Tibial artery (tissue), 4 donors: ENCODE data around the gene COA8.

ENCODE experiments used
- DNase-seq, 2 donors: peaks; one replicate each; pipeline ENCODE4 v3.0.0-alpha.2; 2019
- H3K27ac ChIP-seq, 2 donors: fragments of 200-600 bp; sonication (generic) in 1 of 2; 1 replicate in 1 of 2; 2 replicates in 1 of 2; pipeline ENCODE4 v1.5.1; 2018 to 2019; ENCODE audit warnings: mild to moderate bottlenecking in 1 of 2
- H3K27me3 ChIP-seq, 2 donors: fragments of 200-600 bp; sonication (generic) in 1 of 2; one replicate each; pipeline versions ENCODE4 v1.5.1 to v1.6.0; 2016 to 2019
- H3K36me3 ChIP-seq, 3 donors: fragments of 200-600 bp; sonication (generic) in 2 of 3; one replicate each; pipeline ENCODE4 v1.5.1; 2016 to 2019; ENCODE audit warnings: mild to moderate bottlenecking in 2 of 3
- H3K4me1 ChIP-seq, 4 donors: fragments of 200-600 bp; sonication (generic) in 2 of 4; 1 replicate in 3 of 4; 2 replicates in 1 of 4; pipeline ENCODE4 v1.5.1; 2016 to 2019
- H3K4me3 ChIP-seq, 2 donors: fragments of 200-600 bp; sonication (generic) in 1 of 2; 1 replicate in 1 of 2; 2 replicates in 1 of 2; pipeline ENCODE4 v1.5.1; 2018 to 2019; ENCODE audit warnings: mild to moderate bottlenecking in 2 of 2
- H3K9me3 ChIP-seq, 3 donors: fragments of 200-600 bp; sonication (generic) in 1 of 3; one replicate each; pipeline ENCODE4 v1.5.1; 2016 to 2019
- intact Hi-C: fragments of 100-400 bp; cut with DNase I; formaldehyde crosslinking; loops from one replicate; pipeline ENCODE4 v1.15.0; 2023; ENCODE audit warnings: low total_unique reads
- TF ChIP-seq, protein P1 (sequence below), 2 experiments: fragments of 200-600 bp in 1 of 2; fragments of 450-650 bp in 1 of 2; IDR thresholded peaks; one replicate each; pipeline ENCODE4 v1.5.1; 2017 to 2019; ENCODE audit warnings: antibody characterized with exemption in 2 of 2, mild to moderate bottlenecking in 1 of 2, moderate library complexity in 1 of 2

The COA8 gene

DNA sequence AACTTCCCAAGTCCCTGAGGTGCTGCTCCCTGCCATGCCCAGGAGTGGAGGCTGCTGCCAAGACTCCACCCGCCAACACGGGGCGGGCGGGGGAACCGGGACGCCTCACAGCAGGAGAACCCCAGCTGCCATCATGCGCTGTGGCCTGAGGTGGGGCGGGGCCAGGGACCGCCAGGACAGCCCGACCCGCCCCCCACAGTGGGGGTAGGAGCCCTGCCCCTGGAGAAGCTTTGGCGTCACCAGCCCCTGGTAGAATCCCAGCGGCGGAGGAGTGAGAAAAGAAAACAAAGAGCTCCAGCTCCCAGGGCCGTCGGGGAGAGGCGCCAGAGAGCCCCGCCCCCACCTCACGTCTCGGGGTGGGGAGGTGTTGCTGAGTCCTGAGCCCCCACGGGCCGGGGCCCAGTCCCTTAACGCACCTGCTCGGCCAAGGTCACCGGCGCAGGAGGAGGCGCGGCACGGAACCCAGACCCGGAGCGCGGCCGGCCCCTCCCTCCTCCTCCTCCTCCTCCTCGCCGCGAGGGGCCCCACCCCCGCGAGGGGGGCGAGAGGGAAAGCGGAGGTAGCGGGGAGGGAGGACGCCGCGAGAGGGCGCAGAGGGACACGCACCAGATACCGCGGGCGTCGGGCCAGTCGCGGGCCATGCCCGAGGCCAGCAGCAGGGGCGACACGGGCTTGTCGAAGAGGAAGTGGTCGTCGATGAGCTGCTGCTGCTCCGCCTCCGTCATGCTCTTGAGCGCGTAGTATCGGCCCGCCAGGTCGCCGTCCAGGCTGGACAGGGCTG, 41.9 kb upstream of the COA8 start:
- H3K36me3 ChIP-seq: peaks cover 4 to 7% (median 5%) of the 10 kb centered on the region in 3 donors
- peak overlapping the region; percentile 84 to 90 for H3K27ac ChIP-seq
- DNase-seq: peak; percentile 77 to 94
- H3K27me3 ChIP-seq: no peaks in the 10 kb centered on the region
- TF ChIP-seq, protein P1, sequence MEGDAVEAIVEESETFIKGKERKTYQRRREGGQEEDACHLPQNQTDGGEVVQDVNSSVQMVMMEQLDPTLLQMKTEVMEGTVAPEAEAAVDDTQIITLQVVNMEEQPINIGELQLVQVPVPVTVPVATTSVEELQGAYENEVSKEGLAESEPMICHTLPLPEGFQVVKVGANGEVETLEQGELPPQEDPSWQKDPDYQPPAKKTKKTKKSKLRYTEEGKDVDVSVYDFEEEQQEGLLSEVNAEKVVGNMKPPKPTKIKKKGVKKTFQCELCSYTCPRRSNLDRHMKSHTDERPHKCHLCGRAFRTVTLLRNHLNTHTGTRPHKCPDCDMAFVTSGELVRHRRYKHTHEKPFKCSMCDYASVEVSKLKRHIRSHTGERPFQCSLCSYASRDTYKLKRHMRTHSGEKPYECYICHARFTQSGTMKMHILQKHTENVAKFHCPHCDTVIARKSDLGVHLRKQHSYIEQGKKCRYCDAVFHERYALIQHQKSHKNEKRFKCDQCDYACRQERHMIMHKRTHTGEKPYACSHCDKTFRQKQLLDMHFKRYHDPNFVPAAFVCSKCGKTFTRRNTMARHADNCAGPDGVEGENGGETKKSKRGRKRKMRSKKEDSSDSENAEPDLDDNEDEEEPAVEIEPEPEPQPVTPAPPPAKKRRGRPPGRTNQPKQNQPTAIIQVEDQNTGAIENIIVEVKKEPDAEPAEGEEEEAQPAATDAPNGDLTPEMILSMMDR (IDR thresholded peaks at IDR 0.05): peak; percentile 59 to 61
- no peaks in the 10 kb centered on the region for H3K9me3 ChIP-seq
- peak overlapping the region; percentile 65 to 85 for H3K4me3 ChIP-seq
- H3K4me1 ChIP-seq: peaks cover 0 to 57% (median 47%) of the 10 kb centered on the region in 4 donors
- intact Hi-C loops: loop anchor here (2.0 kb wide), 1 partner anchor 20 kb away; no protein-coding TSS in a partner anchor

DNA sequence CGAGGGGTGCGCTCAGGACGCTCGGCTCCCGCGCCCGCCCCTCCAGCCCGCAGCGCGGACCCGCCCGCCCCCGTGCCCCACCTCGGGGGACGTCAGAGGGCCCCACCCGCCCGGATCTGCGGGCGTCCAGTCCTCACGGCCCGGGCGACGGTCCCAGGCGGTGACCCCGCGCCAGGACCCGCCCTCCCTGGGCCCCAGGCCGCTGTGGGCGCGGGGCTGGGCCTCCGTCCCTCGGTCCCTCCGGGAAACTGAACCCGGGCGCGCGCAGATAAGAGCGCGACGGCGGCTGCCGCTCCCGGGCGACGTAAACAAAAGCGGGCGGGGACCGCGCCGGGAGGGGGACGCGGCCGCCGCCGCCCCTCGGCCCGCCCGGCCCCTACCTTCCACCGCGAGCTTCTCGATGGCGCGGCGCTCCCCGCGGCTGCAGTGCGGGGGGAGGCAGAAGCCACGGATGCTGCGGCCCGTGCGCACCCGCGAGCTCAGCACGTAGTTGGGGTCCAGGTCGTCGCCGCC, 41.3 kb upstream of the COA8 start:
- intact Hi-C loops: loop anchor here (2.0 kb wide), 1 partner anchor 19 kb away; no protein-coding TSS in a partner anchor
- peaks cover 0 to 57% (median 47%) of the 10 kb centered on the region in 4 donors for H3K4me1 ChIP-seq
- H3K9me3 ChIP-seq: no peaks in the 10 kb centered on the region
- no peaks in the 10 kb centered on the region for H3K27me3 ChIP-seq
- H3K27ac ChIP-seq: peak overlapping the region; percentile 84 to 90
- H3K36me3 ChIP-seq: peaks cover 4 to 7% (median 5%) of the 10 kb centered on the region in 3 donors
- TF ChIP-seq, protein P1 (IDR thresholded peaks at IDR 0.05): no peak
- H3K4me3 ChIP-seq: peak overlapping the region; percentile 65 to 85
- DNase-seq: no peak

DNA sequence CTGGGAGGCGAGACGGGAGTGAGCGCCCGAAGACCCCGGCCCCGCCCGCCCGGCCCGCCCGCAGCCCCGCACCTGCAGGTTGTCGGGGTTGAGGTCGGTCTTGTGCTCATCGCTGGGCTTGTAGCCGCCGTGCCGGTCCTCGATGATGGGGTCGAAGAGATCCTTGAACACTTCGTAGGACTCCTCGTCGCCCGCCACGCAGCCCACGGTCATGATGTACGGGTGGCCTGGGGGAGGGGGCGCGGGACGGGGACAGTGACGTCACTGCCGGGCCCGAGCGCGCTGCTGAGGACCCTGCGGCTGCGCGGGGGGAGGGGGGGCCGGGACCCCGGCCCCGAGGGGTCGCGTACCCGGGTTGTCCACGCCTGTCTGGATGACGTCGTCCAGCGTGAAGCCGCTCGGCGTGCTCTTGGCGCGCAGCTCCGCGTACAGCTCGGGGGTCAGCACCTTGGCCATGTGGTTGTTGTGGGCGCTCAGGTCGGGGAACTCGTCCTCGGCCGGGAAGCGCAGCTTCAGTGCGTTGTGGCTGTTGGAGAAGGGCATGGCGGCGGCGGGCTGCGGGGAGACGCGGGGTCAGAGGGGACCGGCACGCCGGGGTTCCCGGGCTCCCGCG, 40.7 kb upstream of the COA8 start:
- Histone ChIP-seq H3K4me1 (peaks cover 0 to 57% (median 47%) of the 10 kb centered on the region in 4 donors), H3K4me3 (peak overlapping the region; percentile 65 to 85), H3K27ac (peak overlapping the region; percentile 84 to 90), H3K9me3 (no peaks in the 10 kb centered on the region), H3K36me3 (peaks cover 4 to 7% (median 5%) of the 10 kb centered on the region in 3 donors), H3K27me3 (no peaks in the 10 kb centered on the region)
- DNase-seq: peak in 1 of 2 donors; percentile 80
- TF ChIP-seq, protein P1 (IDR thresholded peaks at IDR 0.05): no peak
- intact Hi-C loops: loop anchor here (2.0 kb wide), 1 partner anchor 19 kb away; no protein-coding TSS in a partner anchor

DNA sequence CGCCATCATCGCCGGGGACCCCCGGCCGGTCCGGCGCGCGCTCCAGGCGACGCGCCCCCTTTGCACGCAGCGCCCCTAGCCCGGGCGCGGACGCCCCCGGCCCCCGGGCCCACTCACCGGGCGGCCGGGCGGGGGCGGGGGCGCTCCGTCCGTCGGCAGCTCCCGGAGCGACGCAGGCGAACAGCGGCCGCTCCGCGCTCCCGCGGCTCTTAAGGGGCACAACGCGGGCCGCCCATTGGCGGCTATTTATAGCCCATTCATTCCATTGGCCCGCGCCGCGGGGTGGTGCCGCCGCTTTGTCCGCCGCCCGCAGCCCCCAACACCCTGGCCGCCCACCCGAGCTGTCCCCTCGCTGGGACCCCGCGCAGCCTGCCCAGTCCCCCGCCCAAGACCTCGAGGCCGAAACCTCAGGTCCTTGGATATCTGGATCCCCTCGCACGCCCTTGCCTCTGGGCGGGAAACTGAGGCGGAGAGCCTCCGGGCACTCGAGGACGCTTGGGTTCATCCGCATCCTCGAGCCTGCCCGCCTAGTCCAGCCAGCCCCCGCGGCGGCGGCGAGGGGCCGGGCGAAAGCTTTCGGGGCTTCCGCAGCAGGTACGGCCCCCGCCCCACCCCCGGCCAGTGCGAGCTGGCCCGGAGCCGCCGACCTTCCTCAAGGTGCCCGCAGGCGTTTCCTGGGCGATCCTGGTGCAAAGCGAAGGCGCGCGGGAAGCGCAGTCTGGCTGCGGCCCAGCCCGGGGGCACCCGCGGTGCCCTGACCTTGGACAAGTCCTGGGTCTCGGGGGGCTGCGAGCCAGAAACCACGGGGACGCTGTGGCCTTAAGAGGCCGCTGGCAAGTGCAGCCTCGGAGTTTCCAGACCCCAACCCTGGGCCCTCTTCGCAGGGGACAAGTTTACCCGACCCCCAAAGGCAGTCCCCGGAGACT, 39.8 kb upstream of the COA8 start, which contains the start of gene CKB:
CKB (minus strand) TSS at position 182 of the 926 bp plus-strand sequence. CDS start 337 bp downstream, outside the sequence.
- H3K36me3 ChIP-seq: peaks cover 4 to 7% (median 5%) of the 10 kb centered on the region in 3 donors
- H3K9me3 ChIP-seq: no peaks in the 10 kb centered on the region
- peak in 1 of 2 donors; percentile 89 for DNase-seq
- H3K27ac ChIP-seq: peak within 1 kb of the TSS; percentile 84 to 90
- peak within 1 kb of the TSS; percentile 65 to 85 for H3K4me3 ChIP-seq
- H3K27me3 ChIP-seq: no peaks in the 10 kb centered on the region
- H3K4me1 ChIP-seq: peaks cover 0 to 63% (median 51%) of the 10 kb centered on the region in 4 donors
- intact Hi-C loops: no loop called here
- TF ChIP-seq, protein P1 (IDR thresholded peaks at IDR 0.05): no peak

DNA sequence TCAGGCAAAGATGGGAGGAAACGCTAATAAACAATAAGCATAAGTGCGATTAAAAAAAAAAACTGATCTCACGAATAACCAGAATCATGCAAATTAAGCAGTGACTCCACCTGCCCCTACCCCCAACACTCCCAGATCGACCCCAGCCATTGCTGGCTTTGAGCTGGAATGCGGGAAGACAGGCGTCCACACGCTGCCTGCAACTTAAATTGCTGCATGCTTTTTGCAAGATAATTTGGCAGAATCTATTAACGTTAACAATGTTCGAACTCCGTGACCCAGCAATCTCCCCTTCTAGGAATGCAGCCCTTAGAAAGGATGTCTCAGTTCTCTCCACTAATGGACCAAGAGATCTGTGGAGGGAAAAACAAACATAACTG, 39.2 kb upstream of the COA8 start:
- no peak for DNase-seq
- TF ChIP-seq, protein P1 (IDR thresholded peaks at IDR 0.05): no peak
- Histone ChIP-seq H3K27ac (no peak overlapping the region), H3K9me3 (no peaks in the 10 kb centered on the region), H3K4me1 (peaks cover 0 to 63% (median 51%) of the 10 kb centered on the region in 4 donors), H3K27me3 (no peaks in the 10 kb centered on the region), H3K4me3 (no peak overlapping the region), H3K36me3 (peaks cover 4 to 7% (median 5%) of the 10 kb centered on the region in 3 donors)
- intact Hi-C loops: no loop called here
